IMR-90 (cell line): ENCODE results near the gene DUSP22.

Source experiments
- CEBPB ChIP-seq: IDR thresholded peaks from 2 replicates; pipeline ENCODE4 v1.6.1; 2012; ENCODE audit warnings: low read depth, low read length, improper control_type of control experiment
- MAFK ChIP-seq: IDR thresholded peaks from 2 replicates; pipeline ENCODE4 v1.6.1; 2012; ENCODE audit warnings: low read depth, low read length, improper control_type of control experiment
- MAZ ChIP-seq: IDR thresholded peaks from 2 replicates; pipeline ENCODE4 v1.6.1; 2012; ENCODE audit warnings: low read depth, mild to moderate bottlenecking, low read length, improper control_type of control experiment, moderate library complexity, borderline replicate concordance
- MXI1 ChIP-seq: IDR thresholded peaks from 2 replicates; pipeline ENCODE4 v1.6.1; 2012; ENCODE audit warnings: low read depth, mild to moderate bottlenecking, low read length, moderate library complexity, borderline replicate concordance
- POLR2A ChIP-seq: IDR thresholded peaks from 2 replicates; pipeline ENCODE4 v1.6.1; 2012; ENCODE audit warnings: mild to moderate bottlenecking, low read depth, low read length
- RAD21 ChIP-seq: IDR thresholded peaks from 2 replicates; pipeline ENCODE4 v1.6.1; 2012; ENCODE audit warnings: low read length, improper control_type of control experiment
- SMC3 ChIP-seq: fragments of 150-350 bp; IDR thresholded peaks from 2 replicates; pipeline ENCODE4 v1.6.1; 2016; ENCODE audit warnings: low read depth, mild to moderate bottlenecking, antibody characterized with exemption, low read length, moderate library complexity
- TF ChIP-seq, protein P1 (sequence below): conservative IDR thresholded peaks from 2 replicates; pipeline ENCODE4 v1.5.1; 2012; ENCODE audit warnings: mild to moderate bottlenecking, low read depth, low read length, improper control_type of control experiment

DNA sequence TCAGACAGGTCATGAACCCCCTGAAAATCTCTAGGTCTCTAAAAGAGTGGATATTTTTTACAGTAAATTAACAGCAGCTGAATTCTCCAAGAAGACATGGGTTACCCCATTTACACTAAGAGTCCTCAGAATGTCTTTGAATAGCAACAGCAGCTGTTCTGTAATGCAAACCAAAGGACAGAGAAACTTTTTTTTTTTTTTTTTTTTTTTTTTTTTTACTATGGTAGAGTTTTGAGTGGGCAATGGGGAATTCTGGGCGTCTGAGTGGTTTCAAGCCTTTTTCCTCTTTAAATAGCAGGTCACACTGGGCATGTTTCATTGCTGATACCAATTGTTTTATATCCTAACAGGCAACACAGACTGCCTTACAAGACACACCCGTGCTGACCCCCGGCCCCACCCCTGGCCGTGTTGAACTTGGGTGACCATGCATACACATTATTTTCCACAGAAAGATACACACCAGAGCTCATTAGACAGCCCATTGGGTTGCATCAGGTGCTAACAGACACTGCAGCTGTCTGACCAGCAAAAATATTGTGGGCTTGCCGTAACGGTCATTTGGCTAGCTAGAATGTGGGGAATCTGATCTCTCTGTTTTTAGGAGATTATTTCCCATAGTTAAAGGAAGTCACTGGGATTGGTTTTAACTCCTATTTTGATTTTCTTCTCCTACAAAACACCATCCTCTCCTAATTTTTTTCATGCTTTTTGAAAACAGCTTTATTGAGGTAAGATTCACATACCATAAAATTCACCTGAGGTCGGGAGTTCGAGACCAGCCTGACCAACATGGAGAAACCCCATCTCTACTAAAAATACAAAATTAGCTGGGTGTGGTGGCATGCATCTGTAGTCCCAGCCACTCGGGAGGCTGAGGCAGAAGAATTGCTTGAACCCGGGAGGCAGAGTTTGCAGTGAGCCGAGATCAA is 72.6 kb downstream of the DUSP22 start:
- TF ChIP-seq, protein P1, sequence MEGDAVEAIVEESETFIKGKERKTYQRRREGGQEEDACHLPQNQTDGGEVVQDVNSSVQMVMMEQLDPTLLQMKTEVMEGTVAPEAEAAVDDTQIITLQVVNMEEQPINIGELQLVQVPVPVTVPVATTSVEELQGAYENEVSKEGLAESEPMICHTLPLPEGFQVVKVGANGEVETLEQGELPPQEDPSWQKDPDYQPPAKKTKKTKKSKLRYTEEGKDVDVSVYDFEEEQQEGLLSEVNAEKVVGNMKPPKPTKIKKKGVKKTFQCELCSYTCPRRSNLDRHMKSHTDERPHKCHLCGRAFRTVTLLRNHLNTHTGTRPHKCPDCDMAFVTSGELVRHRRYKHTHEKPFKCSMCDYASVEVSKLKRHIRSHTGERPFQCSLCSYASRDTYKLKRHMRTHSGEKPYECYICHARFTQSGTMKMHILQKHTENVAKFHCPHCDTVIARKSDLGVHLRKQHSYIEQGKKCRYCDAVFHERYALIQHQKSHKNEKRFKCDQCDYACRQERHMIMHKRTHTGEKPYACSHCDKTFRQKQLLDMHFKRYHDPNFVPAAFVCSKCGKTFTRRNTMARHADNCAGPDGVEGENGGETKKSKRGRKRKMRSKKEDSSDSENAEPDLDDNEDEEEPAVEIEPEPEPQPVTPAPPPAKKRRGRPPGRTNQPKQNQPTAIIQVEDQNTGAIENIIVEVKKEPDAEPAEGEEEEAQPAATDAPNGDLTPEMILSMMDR = no peak
- TF ChIP-seq POLR2A (no peak), MAFK (no peak), MAZ (no peak), MXI1 (no peak), SMC3 (no peak), CEBPB (no peak), RAD21 (no peak)
